ENCODE results near the gene ATP6V1G2.
"Not testable (repeated sequence)": the region's sequence is repeated elsewhere in the genome, so short reads cannot be mapped to it uniquely, and the experiment has no call there.

The ATP6V1G2 gene

GRCh38 chr6:31546339-31546957 is at the start of gene ATP6V1G2:
ATP6V1G2 (minus strand) TSS chr6:31546608; CDS start chr6:31546559, 49 bp downstream.
- Histone ChIP-seq H3K36me3 (ENCODE audit: control insufficient read depth in 5 of 5, insufficient read depth in 5 of 5, low read length in 5 of 5) (peaks cover 4 to 28% (median 16%) of the 10 kb centered on the region in 5 donors), H3K27ac (ENCODE audit: low read depth, low read length) (peak within 1 kb of the TSS; percentile 83), H3K9ac (ENCODE audit: low read length in 5 of 5) (peak within 1 kb of the TSS; percentile 10 to 78 (median 73)), H3K4me1 (ENCODE audit: control insufficient read depth in 5 of 5, insufficient read depth in 5 of 5, low read length in 5 of 5) (peaks cover 15 to 33% (median 30%) of the 10 kb centered on the region in 5 donors), H3K27me3 (ENCODE audit: control insufficient read depth in 5 of 5, insufficient read depth in 4 of 5, low read length in 5 of 5) (peaks cover 0 to 4% (median 0%) of the 10 kb centered on the region in 5 donors), H3K9me3 (ENCODE audit: control insufficient read depth in 5 of 5, low read length in 5 of 5) (no peaks in the 10 kb centered on the region), H3K4me3 (ENCODE audit: low read depth in 1 of 5, low read length in 5 of 5) (peak within 1 kb of the TSS; percentile 45 to 68 (median 60))

- no peaks in the 10 kb centered on the region for H3K9me3 ChIP-seq (ENCODE audit: control insufficient read depth in 5 of 5, low read length in 5 of 5)
- H3K36me3 ChIP-seq (ENCODE audit: control insufficient read depth in 5 of 5, insufficient read depth in 5 of 5, low read length in 5 of 5) = no peaks in the 10 kb centered on the region
- no peaks in the 10 kb centered on the region for H3K27me3 ChIP-seq (ENCODE audit: control insufficient read depth in 5 of 5, insufficient read depth in 4 of 5, low read length in 5 of 5)
- peaks cover 0 to 13% (median 3%) of the 10 kb centered on the region in 5 donors for H3K4me1 ChIP-seq (ENCODE audit: control insufficient read depth in 5 of 5, insufficient read depth in 5 of 5, low read length in 5 of 5)
- no peak overlapping the region for H3K4me3 ChIP-seq (ENCODE audit: low read depth in 1 of 5, low read length in 5 of 5)
- no peak overlapping the region for H3K9ac ChIP-seq (ENCODE audit: low read length in 5 of 5)
- H3K27ac ChIP-seq (ENCODE audit: low read depth, low read length) = no peak overlapping the region
Measured at GRCh38 chr6:31592396-31592771, 46.0 kb upstream of the ATP6V1G2 start.

- not testable (repeated sequence) for H3K9me3 ChIP-seq (ENCODE audit: control insufficient read depth in 5 of 5, low read length in 5 of 5); H3K27ac ChIP-seq (ENCODE audit: low read depth, low read length); H3K36me3 ChIP-seq (ENCODE audit: control insufficient read depth in 5 of 5, insufficient read depth in 5 of 5, low read length in 5 of 5); H3K4me3 ChIP-seq (ENCODE audit: low read depth in 1 of 5, low read length in 5 of 5); H3K27me3 ChIP-seq (ENCODE audit: control insufficient read depth in 5 of 5, insufficient read depth in 4 of 5, low read length in 5 of 5); H3K9ac ChIP-seq (ENCODE audit: low read length in 5 of 5)
- H3K4me1 ChIP-seq (ENCODE audit: control insufficient read depth in 5 of 5, insufficient read depth in 5 of 5, low read length in 5 of 5) = peaks cover 0 to 30% (median 7%) of the 10 kb centered on the region in 5 donors
Measured at GRCh38 chr6:31590691-31591090, 44.3 kb upstream of the ATP6V1G2 start.

- Histone ChIP-seq H3K4me3 (ENCODE audit: low read depth in 1 of 5, low read length in 5 of 5) (no peak overlapping the region), H3K4me1 (ENCODE audit: control insufficient read depth in 5 of 5, insufficient read depth in 5 of 5, low read length in 5 of 5) (peaks cover 0 to 42% (median 14%) of the 10 kb centered on the region in 5 donors), H3K27ac (ENCODE audit: low read depth, low read length) (no peak overlapping the region), H3K27me3 (ENCODE audit: control insufficient read depth in 5 of 5, insufficient read depth in 4 of 5, low read length in 5 of 5) (peaks cover 0 to 8% (median 5%) of the 10 kb centered on the region in 5 donors), H3K9ac (ENCODE audit: low read length in 5 of 5) (peak overlapping the region in 1 of 5 donors; percentile 30), H3K36me3 (ENCODE audit: control insufficient read depth in 5 of 5, insufficient read depth in 5 of 5, low read length in 5 of 5) (no peaks in the 10 kb centered on the region), H3K9me3 (ENCODE audit: control insufficient read depth in 5 of 5, low read length in 5 of 5) (no peaks in the 10 kb centered on the region)
Measured at GRCh38 chr6:31588871-31589650, 42.7 kb upstream of the ATP6V1G2 start.

GRCh38 chr6:31587791-31588777 is 41.7 kb upstream of the ATP6V1G2 start:
- no peaks in the 10 kb centered on the region for H3K9me3 ChIP-seq (ENCODE audit: control insufficient read depth in 5 of 5, low read length in 5 of 5)
- H3K27me3 ChIP-seq (ENCODE audit: control insufficient read depth in 5 of 5, insufficient read depth in 4 of 5, low read length in 5 of 5) = peaks cover 0 to 8% (median 5%) of the 10 kb centered on the region in 5 donors
- H3K36me3 ChIP-seq (ENCODE audit: control insufficient read depth in 5 of 5, insufficient read depth in 5 of 5, low read length in 5 of 5) = no peaks in the 10 kb centered on the region
- H3K4me3 ChIP-seq (ENCODE audit: low read depth in 1 of 5, low read length in 5 of 5) = no peak overlapping the region
- no peak overlapping the region for H3K27ac ChIP-seq (ENCODE audit: low read depth, low read length)
- peaks cover 0 to 42% (median 14%) of the 10 kb centered on the region in 5 donors for H3K4me1 ChIP-seq (ENCODE audit: control insufficient read depth in 5 of 5, insufficient read depth in 5 of 5, low read length in 5 of 5)
- peak overlapping the region in 1 of 5 donors; percentile 30 for H3K9ac ChIP-seq (ENCODE audit: low read length in 5 of 5)

- Histone ChIP-seq H3K36me3 (ENCODE audit: control insufficient read depth in 5 of 5, insufficient read depth in 5 of 5, low read length in 5 of 5) (no peaks in the 10 kb centered on the region), H3K27me3 (ENCODE audit: control insufficient read depth in 5 of 5, insufficient read depth in 4 of 5, low read length in 5 of 5) (peaks cover 0 to 9% (median 5%) of the 10 kb centered on the region in 5 donors), H3K9me3 (ENCODE audit: control insufficient read depth in 5 of 5, low read length in 5 of 5) (no peaks in the 10 kb centered on the region), H3K27ac (ENCODE audit: low read depth, low read length) (no peak overlapping the region), H3K9ac (ENCODE audit: low read length in 5 of 5) (peak overlapping the region in 1 of 5 donors; percentile 38), H3K4me3 (ENCODE audit: low read depth in 1 of 5, low read length in 5 of 5) (peak overlapping the region in 2 of 5 donors; percentile 8 to 23), H3K4me1 (ENCODE audit: control insufficient read depth in 5 of 5, insufficient read depth in 5 of 5, low read length in 5 of 5) (peaks cover 4 to 54% (median 20%) of the 10 kb centered on the region in 5 donors)
Measured at GRCh38 chr6:31586599-31587281, 40.3 kb upstream of the ATP6V1G2 start.

GRCh38 chr6:31586008-31586407 is 39.6 kb upstream of the ATP6V1G2 start, which contains the start of gene LST1:
LST1 (plus strand) TSS chr6:31586277; CDS start chr6:31587300, 1,023 bp downstream.
- no peaks in the 10 kb centered on the region for H3K36me3 ChIP-seq (ENCODE audit: control insufficient read depth in 5 of 5, insufficient read depth in 5 of 5, low read length in 5 of 5)
- no peaks in the 10 kb centered on the region for H3K9me3 ChIP-seq (ENCODE audit: control insufficient read depth in 5 of 5, low read length in 5 of 5)
- H3K27ac ChIP-seq (ENCODE audit: low read depth, low read length) = no peak within 1 kb of the TSS
- peaks cover 0 to 9% (median 5%) of the 10 kb centered on the region in 5 donors for H3K27me3 ChIP-seq (ENCODE audit: control insufficient read depth in 5 of 5, insufficient read depth in 4 of 5, low read length in 5 of 5)
- peaks cover 5 to 61% (median 28%) of the 10 kb centered on the region in 5 donors for H3K4me1 ChIP-seq (ENCODE audit: control insufficient read depth in 5 of 5, insufficient read depth in 5 of 5, low read length in 5 of 5)
- H3K9ac ChIP-seq (ENCODE audit: low read length in 5 of 5) = peak within 1 kb of the TSS in 1 of 5 donors; percentile 38
- H3K4me3 ChIP-seq (ENCODE audit: low read depth in 1 of 5, low read length in 5 of 5) = peak within 1 kb of the TSS in 2 of 5 donors; percentile 8 to 23

GRCh38 chr6:31585491-31585890 is 39.1 kb upstream of the ATP6V1G2 start:
- Histone ChIP-seq H3K4me3 (ENCODE audit: low read depth in 1 of 5, low read length in 5 of 5) (no peak overlapping the region), H3K9me3 (ENCODE audit: control insufficient read depth in 5 of 5, low read length in 5 of 5) (no peaks in the 10 kb centered on the region), H3K27me3 (ENCODE audit: control insufficient read depth in 5 of 5, insufficient read depth in 4 of 5, low read length in 5 of 5) (peaks cover 0 to 9% (median 5%) of the 10 kb centered on the region in 5 donors), H3K4me1 (ENCODE audit: control insufficient read depth in 5 of 5, insufficient read depth in 5 of 5, low read length in 5 of 5) (peaks cover 5 to 67% (median 31%) of the 10 kb centered on the region in 5 donors), H3K9ac (ENCODE audit: low read length in 5 of 5) (no peak overlapping the region), H3K36me3 (ENCODE audit: control insufficient read depth in 5 of 5, insufficient read depth in 5 of 5, low read length in 5 of 5) (no peaks in the 10 kb centered on the region), H3K27ac (ENCODE audit: low read depth, low read length) (no peak overlapping the region)

- H3K4me1 ChIP-seq (ENCODE audit: control insufficient read depth in 5 of 5, insufficient read depth in 5 of 5, low read length in 5 of 5) = peaks cover 5 to 55% (median 27%) of the 10 kb centered on the region in 5 donors
- peaks cover 0 to 9% (median 5%) of the 10 kb centered on the region in 5 donors for H3K27me3 ChIP-seq (ENCODE audit: control insufficient read depth in 5 of 5, insufficient read depth in 4 of 5, low read length in 5 of 5)
- no peaks in the 10 kb centered on the region for H3K9me3 ChIP-seq (ENCODE audit: control insufficient read depth in 5 of 5, low read length in 5 of 5)
- H3K9ac ChIP-seq (ENCODE audit: low read length in 5 of 5) = peak within 1 kb of the TSS; percentile 76 to 96 (median 93)
- peak within 1 kb of the TSS; percentile 89 to 96 (median 92) for H3K4me3 ChIP-seq (ENCODE audit: low read depth in 1 of 5, low read length in 5 of 5)
- H3K27ac ChIP-seq (ENCODE audit: low read depth, low read length) = peak within 1 kb of the TSS; percentile 70
- H3K36me3 ChIP-seq (ENCODE audit: control insufficient read depth in 5 of 5, insufficient read depth in 5 of 5, low read length in 5 of 5) = no peaks in the 10 kb centered on the region
Measured at GRCh38 chr6:31582230-31582643, 35.8 kb upstream of the ATP6V1G2 start, which contains the start of gene LTB. LTB (minus strand) TSS chr6:31582424; CDS start chr6:31582417, 7 bp downstream.
